ENCODE data around the gene GPS1. TPM values are rescaled to one million over a fixed set of nuclear protein-coding genes. Genes with fewer than 3 reads are reported as not detected.

GPS1 gene
- total and polyA plus RNA-seq, 2 of the 4 experiments (the other 2 are of a cell fraction) = 157 to 181 TPM

DNA sequence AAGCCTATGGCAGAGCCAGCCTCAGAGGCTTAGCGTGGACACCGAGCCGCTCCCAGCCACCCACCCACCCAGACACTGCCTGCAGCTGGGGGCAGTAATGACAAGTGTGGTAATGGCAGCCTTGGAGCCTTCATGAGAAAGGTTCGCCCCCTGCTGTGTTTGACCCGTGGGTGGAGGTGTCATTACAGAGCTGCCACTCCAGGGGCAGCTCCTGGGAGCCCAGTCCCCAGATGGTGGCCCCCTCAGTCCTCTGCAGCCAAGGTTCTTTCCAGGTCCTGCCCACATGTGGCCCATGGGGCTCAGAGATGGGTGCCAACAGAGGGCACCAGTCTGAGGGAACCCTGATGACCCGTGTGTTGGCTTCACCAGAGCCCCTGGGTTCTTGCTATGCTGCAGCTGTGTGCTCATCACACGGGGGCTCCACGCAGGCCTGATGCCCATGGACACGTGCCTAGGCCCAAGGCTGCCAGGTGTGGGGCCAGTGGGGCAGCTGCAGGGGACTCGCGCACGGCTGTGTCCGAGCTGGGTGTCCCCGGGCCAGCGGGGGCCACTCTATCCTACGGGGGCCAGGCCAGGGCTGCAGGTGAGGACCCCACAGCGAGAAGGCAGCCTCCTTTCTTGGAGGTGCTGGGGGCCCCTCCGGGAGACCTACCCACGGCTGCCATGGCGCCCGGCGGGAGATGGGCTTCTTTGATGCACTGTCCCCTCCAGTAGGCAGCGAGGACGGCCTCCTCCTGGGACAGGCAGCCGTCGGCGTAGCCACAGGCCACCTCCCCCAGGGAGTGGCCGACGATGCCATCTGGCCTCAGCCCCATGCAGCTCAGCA is 38.2 kb downstream of the GPS1 start (continued):
- TF ChIP-seq SMC3 (IDR thresholded peaks at IDR 0.05; ENCODE audit: low read depth, low read length) = no peak

DNA sequence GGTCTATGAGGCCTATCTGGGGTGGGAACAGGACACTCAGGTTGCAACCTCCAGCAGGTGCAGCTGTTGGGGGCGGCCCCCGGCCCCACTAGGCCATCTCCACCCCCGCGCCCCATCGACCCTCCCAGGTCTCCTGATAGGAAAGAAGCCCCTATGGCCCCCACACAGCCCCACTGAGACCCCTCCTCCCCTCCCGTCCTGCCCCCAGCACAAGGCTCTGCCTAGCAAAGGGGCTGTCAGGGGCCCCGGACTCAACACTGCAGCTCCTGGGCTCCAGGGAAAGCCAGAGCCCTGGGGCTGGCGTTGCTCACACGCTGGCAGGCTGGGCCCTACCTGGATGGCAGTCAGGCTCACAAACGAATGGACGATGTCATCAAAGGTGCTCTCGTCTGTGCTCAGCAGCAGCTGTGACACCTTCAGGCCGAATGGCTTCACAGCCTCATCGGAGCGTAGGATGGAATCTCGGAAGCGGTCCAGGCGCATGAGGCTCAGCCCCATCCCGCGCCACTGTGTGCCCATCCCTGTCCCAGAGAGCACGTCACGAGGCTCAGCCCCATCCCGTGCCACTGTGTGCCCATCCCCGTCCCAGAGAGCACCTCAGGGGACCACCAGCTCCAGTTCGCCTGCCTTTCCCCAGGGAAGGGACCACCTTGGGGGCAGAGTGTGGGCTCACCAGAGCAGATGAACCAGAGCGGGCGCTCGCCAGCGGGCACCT is 39.0 kb downstream of the GPS1 start:
- Histone ChIP-seq H4K91ac (ENCODE audit: insufficient read depth, low read depth, low read length) (no peak overlapping the region), H4K20me1 (ENCODE audit: insufficient read depth, low read length) (peaks cover 13% of the 10 kb centered on the region), H3K14ac (replicated peaks; ENCODE audit: low read depth, low read length) (no peak overlapping the region), H2BK15ac (ENCODE audit: low read depth, low read length) (no peak overlapping the region), H3K4me3 (ENCODE audit: insufficient read depth, low read depth, low read length) (no peak overlapping the region), H2BK20ac (ENCODE audit: low read depth, low read length) (no peak overlapping the region), H3K4ac (ENCODE audit: low read depth, low read length) (no peak overlapping the region), H3K23ac (ENCODE audit: low read depth, low read length) (no peak overlapping the region), H4K5ac (ENCODE audit: low read depth, low read length) (no peak overlapping the region), H3K4me2 (ENCODE audit: low read depth, low read length) (no peak overlapping the region), H3K9me1 (ENCODE audit: insufficient read depth, low read length) (no peaks in the 10 kb centered on the region), H3K27ac (ENCODE audit: insufficient read depth, low read length) (no peak overlapping the region), H3K56ac (ENCODE audit: extremely low read depth, insufficient read depth, low read length) (no peak overlapping the region), H3K79me1 (ENCODE audit: low read depth in 1 of 2, low read length in 2 of 2) (peaks cover 0 to 21% of the 10 kb centered on the region in 2 experiments; a peak in 3 of 4 replicates), H2BK5ac (ENCODE audit: low read depth, low read length, poor library complexity, severe bottlenecking) (no peak overlapping the region), H2AFZ (replicated peaks; ENCODE audit: low read length, poor library complexity) (no peak overlapping the region), H4K8ac (ENCODE audit: low read depth in 2 of 2, low read length in 2 of 2) (no peak overlapping the region), H3K18ac (ENCODE audit: low read depth, low read length) (no peak overlapping the region), H3K36me3 (ENCODE audit: control insufficient read depth, insufficient read depth, low read length) (peaks cover 90% of the 10 kb centered on the region), H3K27me3 (ENCODE audit: control insufficient read depth, insufficient read depth, low read length) (no peaks in the 10 kb centered on the region), H2BK120ac (ENCODE audit: low read depth, low read length) (no peak overlapping the region), H3K9ac (ENCODE audit: low read depth, low read length) (no peak overlapping the region), H2AK5ac (ENCODE audit: low read depth, low read length) (no peak overlapping the region), H3K9me3 (ENCODE audit: control insufficient read depth, insufficient read depth, low read length) (no peaks in the 10 kb centered on the region), H3K4me1 (ENCODE audit: control insufficient read depth, insufficient read depth, low read length) (no peaks in the 10 kb centered on the region), H2AK9ac (replicated peaks; ENCODE audit: low read depth, low read length, poor library complexity) (no peak overlapping the region)
- intact Hi-C loops (cut with micrococcal nuclease) (no loop called here), dilution Hi-C loops (cut with HindIII; ENCODE audit: low sequenced_read_pairs, unreplicated experiment) (no loop called here), in situ Hi-C loops (cut with MboI; ENCODE audit: low sequenced_read_pairs) (no loop called here)
- POLR2A ChIA-PET (ENCODE audit: unreplicated experiment) = interaction anchor here (0.6 kb wide), 1 partner anchor 129 kb away, joined by 5 read pairs; no protein-coding TSS in a partner anchor
- no peak for TF ChIP-seq SMC3 (IDR thresholded peaks at IDR 0.05; ENCODE audit: low read depth, low read length)
- DNase-seq = no peak
- no TSS peak for BruUV-seq (replicated peaks)
- CTCF ChIA-PET = no interaction called here
- WGBS, 2 experiments (ENCODE audit: extremely low coverage in 2 of 2, insufficient read length in 1 of 2) = 97% methylated on average over 17 of the region's 29 CpGs; no CpG with 5 or more reads in 1 of the 2 experiments
- no peak for ATAC-seq (ENCODE audit: low read depth)

All from IMR-90 (cell line).